Stimulated activated CD4-positive, alpha-beta T cell treated with anti-CD3 and anti-CD28 coated beads, Interleukin-12 subunit alpha, Interleukin-12 subunit beta, amount 100 ng/mL, for 24 hours (primary cell): Measurements from ENCODE around the gene SESTD1.

Experiments used
- DNase-seq, 2 experiments: peaks; one replicate each; pipeline ENCODE4 v3.0.0-alpha.2; 2020; ENCODE audit warnings: low read depth in 2 of 2

SESTD1 gene

GRCh38 chr2:179191110-179191509, 73.5 kb downstream of the SESTD1 start:
- no peak for DNase-seq

- no peak for DNase-seq
Measured at GRCh38 chr2:179186126-179186525, 78.5 kb downstream of the SESTD1 start.

GRCh38 chr2:179184610-179185009, 80.0 kb downstream of the SESTD1 start:
- DNase-seq = no peak

- DNase-seq = no peak
Measured at GRCh38 chr2:179181002-179181401, 83.6 kb downstream of the SESTD1 start.

GRCh38 chr2:179180242-179180641, 84.4 kb downstream of the SESTD1 start:
- no peak for DNase-seq

GRCh38 chr2:179179719-179180118, 84.9 kb downstream of the SESTD1 start:
- no peak for DNase-seq

GRCh38 chr2:179177694-179178093, 86.9 kb downstream of the SESTD1 start:
- no peak for DNase-seq

GRCh38 chr2:179174240-179174639, 90.4 kb downstream of the SESTD1 start:
- no peak for DNase-seq

GRCh38 chr2:179172894-179173293, 91.7 kb downstream of the SESTD1 start:
- DNase-seq = no peak

- DNase-seq = no peak
Measured at GRCh38 chr2:179171371-179171770, 93.3 kb downstream of the SESTD1 start.

GRCh38 chr2:179170901-179171300, 93.7 kb downstream of the SESTD1 start:
- DNase-seq = no peak

- DNase-seq = no peak
Measured at GRCh38 chr2:179165356-179166000, 99.2 kb downstream of the SESTD1 start.

GRCh38 chr2:179141206-179141605, 123.4 kb downstream of the SESTD1 start:
- DNase-seq = no peak

- DNase-seq = no peak
Measured at GRCh38 chr2:179140571-179140970, 124.1 kb downstream of the SESTD1 start.

GRCh38 chr2:179139506-179139905, 125.1 kb downstream of the SESTD1 start:
- no peak for DNase-seq

GRCh38 chr2:179137200-179137759, 127.4 kb downstream of the SESTD1 start:
- no peak for DNase-seq

GRCh38 chr2:179133016-179133415, 131.6 kb downstream of the SESTD1 start:
- no peak for DNase-seq

- DNase-seq = no peak
Measured at GRCh38 chr2:179132076-179132475, 132.6 kb downstream of the SESTD1 start.

- no peak for DNase-seq
Measured at GRCh38 chr2:179130560-179130959, 134.1 kb downstream of the SESTD1 start.

GRCh38 chr2:179129574-179130238, 134.9 kb downstream of the SESTD1 start:
- DNase-seq = no peak

GRCh38 chr2:179125404-179125803, 139.2 kb downstream of the SESTD1 start:
- DNase-seq = no peak

GRCh38 chr2:179124282-179124681, 140.3 kb downstream of the SESTD1 start:
- no peak for DNase-seq

- no peak for DNase-seq
Measured at GRCh38 chr2:179123272-179123662, 141.4 kb downstream of the SESTD1 start.
